Jurkat, Clone E6-1 (cell line): ENCODE results near the gene HSPA4.
"Not testable (repeated sequence)": the region's sequence is repeated elsewhere in the genome, so short reads cannot be mapped to it uniquely, and the experiment has no call there.

Source experiments
- DNase-seq: peaks from one replicate; pipeline ENCODE4 v3.0.0-alpha.2; 2011; ENCODE audit warnings: low read depth, low spot score
- H3K4me3 ChIP-seq: 2 replicates; pipeline ENCODE4 v1.5.1; 2011; ENCODE audit warnings: mild to moderate bottlenecking, low read length, control low read depth, moderate library complexity

The HSPA4 gene

GRCh38 chr5:133117912-133118445 is 66.2 kb downstream of the HSPA4 start:
- H3K4me3 ChIP-seq = no peak overlapping the region
- no peak for DNase-seq

GRCh38 chr5:133118741-133119140 is 66.9 kb downstream of the HSPA4 start:
- H3K4me3 ChIP-seq = no peak overlapping the region

GRCh38 chr5:133119233-133119711 is 67.5 kb downstream of the HSPA4 start:
- no peak overlapping the region for H3K4me3 ChIP-seq
- DNase-seq = no peak

More at GRCh38 chr5:133118741-133119140, 66.9 kb downstream of the HSPA4 start:
- DNase-seq = no peak

DNA sequence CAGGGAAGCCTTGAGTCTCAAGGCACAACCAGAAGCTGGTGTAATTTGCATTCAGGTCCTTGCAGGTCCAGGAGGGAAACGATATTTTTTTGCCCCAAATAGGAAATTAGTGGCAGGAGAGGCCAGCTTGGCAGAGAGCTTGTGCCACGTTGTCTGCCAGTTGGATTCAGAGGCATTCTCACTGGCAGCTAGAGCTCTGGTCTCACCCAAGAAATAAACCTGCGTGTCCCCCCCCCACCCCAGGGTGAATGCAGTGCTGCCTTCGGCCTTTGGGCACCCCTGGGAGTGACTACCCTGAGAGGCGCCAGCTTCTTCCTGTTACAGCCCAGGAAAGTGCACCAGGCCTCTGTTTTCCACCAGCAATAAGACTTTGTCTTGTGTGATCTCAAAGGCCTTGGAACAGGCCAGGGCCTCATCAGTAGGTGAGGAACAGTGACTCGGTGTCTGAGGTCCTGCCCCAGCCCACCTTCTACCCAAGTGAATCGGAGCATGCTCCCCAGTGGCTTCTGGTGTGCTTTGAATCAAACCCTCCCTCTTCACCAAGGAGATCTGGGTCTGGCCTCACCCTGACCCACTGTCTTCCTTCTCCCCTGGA is 68.4 kb downstream of the HSPA4 start:
- DNase-seq = no peak
- H3K4me3 ChIP-seq = no peak overlapping the region

- no peak for DNase-seq
- H3K4me3 ChIP-seq = no peak overlapping the region
Observed at GRCh38 chr5:133121080-133121479, 69.3 kb downstream of the HSPA4 start.

- H3K4me3 ChIP-seq = no peak overlapping the region
- no peak for DNase-seq
Observed at GRCh38 chr5:133121611-133122150, 69.9 kb downstream of the HSPA4 start.

DNA sequence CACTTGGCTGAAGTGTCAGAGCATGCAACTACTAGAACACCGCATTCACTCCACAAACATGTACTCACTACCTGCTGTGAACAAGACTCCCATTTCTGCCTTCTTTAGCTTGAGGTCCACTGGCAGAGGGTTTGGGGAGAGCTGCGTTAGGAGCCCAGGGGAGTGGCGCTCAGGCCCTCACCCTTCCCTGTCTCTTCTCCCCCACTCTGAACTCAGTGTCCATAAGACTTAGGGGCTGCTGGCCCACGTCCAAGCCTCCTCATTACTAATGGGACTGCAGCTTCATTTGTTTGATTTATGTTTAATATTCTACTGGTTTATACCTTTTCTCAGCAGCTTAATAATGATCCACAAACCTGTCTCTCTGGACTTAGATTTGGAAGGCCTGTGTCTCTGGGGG is 70.9 kb downstream of the HSPA4 start:
- DNase-seq = no peak
- H3K4me3 ChIP-seq = no peak overlapping the region

DNA sequence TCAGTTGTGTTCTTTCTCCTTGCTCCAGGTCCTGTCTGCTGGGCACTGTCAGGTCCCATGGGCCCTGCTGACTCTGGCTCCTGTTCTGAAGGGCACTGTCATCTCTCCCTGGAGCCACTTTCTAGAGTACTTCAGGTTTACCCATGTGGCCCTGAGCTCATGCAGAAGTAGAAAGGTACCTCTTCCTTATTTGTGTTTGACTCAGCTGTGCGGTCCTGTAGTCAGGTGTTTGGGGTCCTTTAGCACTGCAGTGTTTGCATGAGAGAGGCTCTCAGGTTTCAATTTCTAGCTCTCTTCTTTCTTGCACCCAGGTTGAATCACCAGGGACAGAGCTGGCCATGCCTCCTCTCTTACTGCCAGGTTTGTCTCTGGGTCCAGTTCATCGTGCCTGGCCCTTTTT is 71.5 kb downstream of the HSPA4 start:
- DNase-seq = no peak
- H3K4me3 ChIP-seq = no peak overlapping the region

GRCh38 chr5:133124891-133125290 is 73.1 kb downstream of the HSPA4 start:
- no peak for DNase-seq
- no peak overlapping the region for H3K4me3 ChIP-seq

- no peak for DNase-seq
- H3K4me3 ChIP-seq = no peak overlapping the region
Observed at GRCh38 chr5:133128066-133128465, 76.3 kb downstream of the HSPA4 start.

GRCh38 chr5:133129289-133129688 is 77.5 kb downstream of the HSPA4 start:
- DNase-seq = no peak
- H3K4me3 ChIP-seq = no peak overlapping the region

GRCh38 chr5:133129950-133130349 is 78.1 kb downstream of the HSPA4 start:
- DNase-seq = no peak
- H3K4me3 ChIP-seq = no peak overlapping the region

DNA sequence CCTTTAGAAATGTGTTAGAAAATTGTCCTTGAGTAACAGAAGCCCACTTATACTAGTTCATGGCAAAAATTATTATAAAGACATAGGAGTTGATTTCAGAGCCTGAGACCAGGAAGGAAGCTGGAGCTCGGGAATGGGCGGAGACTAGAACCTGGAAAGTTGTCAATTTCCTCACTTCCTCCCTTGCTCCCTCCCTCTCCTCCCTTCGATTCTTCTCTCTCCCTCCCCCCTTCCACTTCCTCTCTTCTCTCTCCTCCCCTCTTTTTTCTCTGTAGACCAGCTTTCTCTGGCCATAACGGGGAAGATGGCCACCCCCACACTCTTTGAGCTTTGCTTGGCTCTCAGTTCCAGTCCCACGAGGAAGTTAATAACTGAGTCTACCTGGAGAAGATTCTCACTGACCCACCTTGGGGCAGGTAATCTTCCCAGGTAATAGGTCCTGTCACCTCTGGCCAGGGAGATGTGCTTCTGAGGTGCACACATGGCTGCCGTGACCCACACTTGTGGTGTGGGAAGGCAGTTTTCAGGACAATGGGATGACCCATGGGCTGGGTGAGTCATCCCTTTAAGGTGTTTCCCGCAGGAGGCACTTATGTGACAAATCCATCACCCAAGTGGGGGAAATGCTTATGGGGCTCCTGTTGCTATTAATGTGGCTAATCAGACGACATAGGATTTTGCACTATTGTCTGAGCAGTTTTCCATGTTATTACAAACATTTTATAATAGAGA is 78.7 kb downstream of the HSPA4 start:
- no peak overlapping the region for H3K4me3 ChIP-seq
- no peak for DNase-seq

GRCh38 chr5:133132717-133133116 is 80.9 kb downstream of the HSPA4 start:
- no peak overlapping the region for H3K4me3 ChIP-seq
- DNase-seq = no peak

- not testable (repeated sequence) for H3K4me3 ChIP-seq
Observed at GRCh38 chr5:133133241-133133640, 81.4 kb downstream of the HSPA4 start.

DNA sequence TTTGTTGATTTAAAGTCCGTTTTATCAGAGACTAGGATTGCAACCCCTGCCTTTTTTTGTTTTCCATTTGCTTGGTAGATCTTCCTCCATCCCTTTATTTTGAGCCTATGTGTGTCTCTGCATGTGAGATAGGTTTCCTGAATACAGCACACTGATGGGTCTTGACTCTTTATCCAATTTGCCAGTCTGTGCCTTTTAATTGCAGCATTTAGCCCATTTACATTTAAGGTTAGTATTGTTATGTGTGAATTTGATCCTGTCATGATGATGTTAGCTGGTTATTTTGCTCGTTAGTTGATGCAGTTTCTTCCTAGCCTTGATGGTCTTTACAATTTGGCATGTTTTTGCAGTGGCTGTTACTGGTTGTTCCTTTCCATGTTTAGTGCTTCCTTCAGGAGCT is 85.1 kb downstream of the HSPA4 start:
- not testable (repeated sequence) for H3K4me3 ChIP-seq, DNase-seq

More at GRCh38 chr5:133133241-133133640, 81.4 kb downstream of the HSPA4 start:
- not testable (repeated sequence) for DNase-seq

DNA sequence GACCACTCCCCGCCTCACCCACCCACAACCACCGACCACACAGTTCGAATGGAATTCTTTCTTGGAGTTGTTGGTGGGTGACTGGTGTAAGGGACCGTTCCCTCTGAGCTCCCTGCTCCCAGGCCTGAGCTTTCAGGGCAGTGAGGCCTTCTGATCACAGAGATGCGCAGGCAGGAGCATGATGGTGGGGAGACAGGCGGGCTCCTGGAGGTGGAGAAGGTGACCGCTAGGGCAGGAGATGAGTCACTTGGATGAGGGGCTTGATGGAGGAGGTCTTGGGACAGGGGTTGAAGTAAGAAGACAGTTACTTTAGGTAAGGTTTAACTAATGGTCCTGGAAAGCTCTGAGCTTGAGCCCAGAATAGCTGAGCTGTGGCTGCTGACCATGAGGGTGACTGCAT is 88.5 kb downstream of the HSPA4 start:
- H3K4me3 ChIP-seq = no peak overlapping the region
- no peak for DNase-seq

DNA sequence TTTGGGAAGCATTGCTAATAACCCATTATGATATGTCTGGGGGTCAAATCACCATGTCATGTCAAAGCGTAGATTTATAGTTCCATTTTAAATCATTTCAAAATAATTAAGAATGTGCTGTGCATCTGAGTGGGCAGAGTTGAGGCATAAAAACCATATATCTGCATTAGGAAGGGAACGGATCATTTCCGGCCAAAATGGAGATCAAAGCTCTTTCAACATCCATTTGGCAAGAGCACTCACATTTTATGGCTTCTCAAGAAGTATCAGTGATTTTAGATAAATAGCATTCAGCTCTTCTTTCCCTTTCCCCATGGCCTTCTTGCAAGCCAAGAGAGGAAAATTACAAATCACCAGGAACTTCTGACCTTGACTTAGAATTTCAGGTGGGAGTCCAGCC is 89.9 kb downstream of the HSPA4 start:
- H3K4me3 ChIP-seq = no peak overlapping the region
- DNase-seq = no peak

DNA sequence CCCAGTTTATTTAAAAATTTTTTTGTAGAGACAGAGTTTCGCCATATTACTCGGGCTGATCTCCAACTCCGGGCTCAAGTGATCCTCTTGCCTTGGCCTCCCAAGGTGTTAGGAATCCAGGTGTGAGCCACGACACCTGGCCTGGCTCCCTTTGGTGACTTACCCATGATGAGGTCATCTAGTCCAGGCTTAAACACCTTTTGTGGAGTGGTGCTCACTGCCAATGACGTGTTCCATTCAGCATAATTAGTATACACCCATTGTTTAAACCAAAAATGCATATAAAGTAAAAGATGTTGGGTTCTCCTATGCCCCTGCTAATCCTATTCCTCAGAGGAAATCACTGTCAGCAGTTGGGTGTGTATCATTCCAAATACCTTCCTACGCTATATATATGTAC is 91.0 kb downstream of the HSPA4 start:
- H3K4me3 ChIP-seq = no peak overlapping the region
- DNase-seq = no peak

- no peak for DNase-seq
- H3K4me3 ChIP-seq = no peak overlapping the region
Observed at GRCh38 chr5:133144245-133144981, 92.6 kb downstream of the HSPA4 start.
